GM12875 (cell line): ENCODE measurements around the gene GADD45A.

Source experiments
- H3K4me3 ChIP-seq: one replicate; pipeline ENCODE4 v1.5.1; 2011; ENCODE audit warnings: low read depth, low read length, control low read depth
- TF ChIP-seq, protein P1 (sequence below): IDR thresholded peaks from 2 replicates; pipeline ENCODE4 v1.5.1; 2011; ENCODE audit warnings: low read depth, mild to moderate bottlenecking, control low read depth, inconsistent platforms, low read length, moderate library complexity, borderline replicate concordance; ENCODE audit not compliant: insufficient read depth

GADD45A gene

DNA sequence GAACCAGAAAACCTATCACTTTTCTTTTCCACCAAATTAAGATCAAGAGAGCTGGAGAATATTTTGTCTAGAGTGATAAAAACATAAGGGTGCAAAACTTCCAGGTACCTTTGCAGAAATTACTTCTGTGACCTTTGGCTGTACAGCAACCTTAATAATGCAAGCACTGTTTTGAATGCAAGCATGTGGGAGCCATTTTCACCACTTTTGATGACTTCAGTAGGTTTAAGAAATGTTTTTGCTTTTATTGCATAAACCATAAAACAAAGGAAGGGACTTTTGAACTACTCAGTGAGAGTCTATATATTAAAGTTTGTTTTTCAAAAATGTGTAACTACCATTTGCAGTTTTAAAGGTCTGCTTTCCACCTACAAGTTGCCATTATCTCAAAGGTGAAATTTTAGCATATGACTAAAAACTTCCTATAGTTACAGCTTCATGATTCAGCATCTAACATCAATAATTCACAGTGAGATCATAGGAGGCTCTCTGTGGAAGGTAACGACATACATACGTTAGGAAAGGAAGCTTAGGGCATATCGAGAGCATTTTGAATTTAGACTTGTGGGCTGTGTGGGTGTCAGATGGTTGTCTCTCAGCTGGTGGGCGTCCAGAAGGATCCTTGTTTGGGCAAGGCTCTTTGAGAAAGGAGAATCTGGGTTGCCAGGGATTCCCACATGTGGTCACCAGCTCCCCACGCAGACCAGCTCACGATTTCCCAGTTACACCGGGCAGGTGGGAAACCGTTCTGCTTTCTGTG, 1.1 kb upstream of the GADD45A start:
- TF ChIP-seq, protein P1, sequence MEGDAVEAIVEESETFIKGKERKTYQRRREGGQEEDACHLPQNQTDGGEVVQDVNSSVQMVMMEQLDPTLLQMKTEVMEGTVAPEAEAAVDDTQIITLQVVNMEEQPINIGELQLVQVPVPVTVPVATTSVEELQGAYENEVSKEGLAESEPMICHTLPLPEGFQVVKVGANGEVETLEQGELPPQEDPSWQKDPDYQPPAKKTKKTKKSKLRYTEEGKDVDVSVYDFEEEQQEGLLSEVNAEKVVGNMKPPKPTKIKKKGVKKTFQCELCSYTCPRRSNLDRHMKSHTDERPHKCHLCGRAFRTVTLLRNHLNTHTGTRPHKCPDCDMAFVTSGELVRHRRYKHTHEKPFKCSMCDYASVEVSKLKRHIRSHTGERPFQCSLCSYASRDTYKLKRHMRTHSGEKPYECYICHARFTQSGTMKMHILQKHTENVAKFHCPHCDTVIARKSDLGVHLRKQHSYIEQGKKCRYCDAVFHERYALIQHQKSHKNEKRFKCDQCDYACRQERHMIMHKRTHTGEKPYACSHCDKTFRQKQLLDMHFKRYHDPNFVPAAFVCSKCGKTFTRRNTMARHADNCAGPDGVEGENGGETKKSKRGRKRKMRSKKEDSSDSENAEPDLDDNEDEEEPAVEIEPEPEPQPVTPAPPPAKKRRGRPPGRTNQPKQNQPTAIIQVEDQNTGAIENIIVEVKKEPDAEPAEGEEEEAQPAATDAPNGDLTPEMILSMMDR: no peak
- H3K4me3 ChIP-seq: no peak overlapping the region

DNA sequence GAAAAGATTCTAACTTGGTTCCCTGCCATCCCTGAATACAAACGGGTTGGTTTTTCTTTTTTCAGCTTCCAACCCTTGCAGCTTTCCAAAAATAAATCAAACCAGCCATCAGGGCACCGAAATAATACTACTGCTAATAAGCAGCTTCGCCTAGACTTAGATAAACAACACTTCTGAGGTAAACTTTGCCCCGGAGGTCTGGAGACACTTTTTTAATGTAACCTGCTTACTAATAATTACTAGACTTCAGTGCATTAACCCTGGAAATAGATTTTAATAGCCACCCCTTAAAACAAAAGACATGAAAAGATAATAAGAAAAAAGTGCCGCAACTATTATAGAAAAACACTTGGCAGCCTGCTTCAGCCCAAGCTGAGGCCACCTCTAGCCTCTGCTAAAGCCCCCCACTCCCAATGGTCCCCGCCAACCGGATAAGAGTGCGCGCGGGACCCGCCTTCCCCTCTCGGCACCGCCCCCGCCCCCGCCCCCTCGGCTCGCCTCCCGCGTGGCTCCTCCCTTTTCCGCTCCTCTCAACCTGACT, 405 bp upstream of the GADD45A start:
- TF ChIP-seq, protein P1: no peak
- no peak overlapping the region for H3K4me3 ChIP-seq

DNA sequence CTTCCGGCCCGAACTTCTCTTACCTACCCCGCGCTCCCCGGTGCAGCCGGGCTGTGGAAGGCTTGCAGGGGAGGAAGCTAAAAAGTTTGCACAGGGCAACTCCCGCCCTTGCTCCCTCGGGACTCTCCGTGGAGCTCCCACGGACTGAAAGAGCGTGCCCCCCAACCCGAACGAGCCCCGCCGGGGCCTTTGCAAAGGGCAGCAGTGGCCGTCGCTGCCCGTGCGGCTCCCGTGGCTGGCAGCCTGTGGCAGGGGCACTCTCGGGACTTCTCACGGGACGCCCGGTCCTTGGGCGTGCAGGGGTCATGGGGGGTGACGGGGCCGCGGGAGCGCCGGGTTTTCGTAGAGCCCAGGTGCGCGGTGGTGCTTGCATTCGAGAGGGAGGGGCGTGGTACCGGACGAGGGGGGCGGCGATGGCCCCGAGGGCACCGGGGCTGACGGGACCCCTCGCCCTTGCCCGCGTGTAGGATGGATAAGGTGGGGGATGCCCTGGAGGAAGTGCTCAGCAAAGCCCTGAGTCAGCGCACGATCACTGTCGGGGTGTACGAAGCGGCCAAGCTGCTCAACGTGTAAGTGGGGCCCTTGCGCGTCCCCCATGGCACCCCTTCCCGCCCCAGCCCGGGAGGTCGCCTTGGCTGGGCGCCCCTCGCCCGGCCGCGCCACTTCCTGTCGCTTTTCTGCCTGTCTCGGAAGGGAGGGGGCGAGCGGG, 711 bp downstream of the GADD45A start:
- TF ChIP-seq, protein P1: no peak
- peak overlapping the region; percentile 90 for H3K4me3 ChIP-seq

DNA sequence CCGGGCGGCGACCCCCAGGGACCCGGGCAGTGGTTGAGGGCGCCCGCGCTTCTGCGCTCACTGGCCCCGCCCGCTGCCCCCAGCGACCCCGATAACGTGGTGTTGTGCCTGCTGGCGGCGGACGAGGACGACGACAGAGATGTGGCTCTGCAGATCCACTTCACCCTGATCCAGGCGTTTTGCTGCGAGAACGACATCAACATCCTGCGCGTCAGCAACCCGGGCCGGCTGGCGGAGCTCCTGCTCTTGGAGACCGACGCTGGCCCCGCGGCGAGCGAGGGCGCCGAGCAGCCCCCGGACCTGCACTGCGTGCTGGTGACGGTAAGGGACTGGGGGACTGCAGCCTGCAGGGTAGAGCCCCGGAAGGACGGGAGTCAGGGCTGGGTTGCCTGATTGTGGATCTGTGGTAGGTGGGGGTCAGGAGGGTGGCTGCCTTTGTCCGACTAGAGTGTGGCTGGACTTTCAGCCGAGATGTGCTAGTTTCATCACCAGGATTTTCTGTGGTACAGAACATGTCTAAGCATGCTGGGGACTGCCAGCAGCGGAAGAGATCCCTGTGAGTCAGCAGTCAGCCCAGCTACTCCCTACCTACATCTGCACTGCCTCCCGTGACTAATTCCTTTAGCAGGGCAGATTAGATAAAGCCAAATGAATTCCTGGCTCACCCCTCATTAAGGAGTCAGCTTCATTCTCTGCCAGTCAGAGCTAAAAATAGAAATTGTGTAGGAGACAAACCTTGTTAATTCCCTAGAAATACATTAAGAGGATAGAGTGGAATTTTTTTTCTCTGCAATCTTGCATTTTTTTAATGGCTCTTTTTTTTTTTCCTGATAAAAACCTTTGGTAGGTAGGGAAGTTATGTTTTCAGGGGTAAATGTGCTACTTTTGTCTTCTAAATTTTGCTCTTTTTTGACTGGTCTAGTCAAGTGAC, 1.5 kb downstream of the GADD45A start:
- TF ChIP-seq, protein P1: no peak
- H3K4me3 ChIP-seq: peak overlapping the region; percentile 90

DNA sequence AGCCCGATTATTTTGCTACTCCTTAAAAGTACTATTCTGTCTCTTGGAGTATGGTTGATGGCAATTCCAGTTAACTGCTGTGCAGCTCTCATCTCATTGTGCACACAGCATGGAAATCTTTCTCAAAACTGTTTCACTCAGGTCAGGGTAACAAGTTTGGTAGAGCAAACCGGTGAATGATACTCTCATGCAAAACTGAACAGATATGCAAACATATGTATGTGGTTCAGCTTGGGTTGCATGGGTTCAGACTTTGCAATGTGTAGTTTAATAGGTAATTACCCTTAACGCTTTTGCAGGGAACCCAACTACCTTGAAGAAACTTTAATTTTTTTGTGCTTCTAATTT, 2.2 kb downstream of the GADD45A start:
- peak overlapping the region; percentile 90 for H3K4me3 ChIP-seq
- TF ChIP-seq, protein P1: no peak

DNA sequence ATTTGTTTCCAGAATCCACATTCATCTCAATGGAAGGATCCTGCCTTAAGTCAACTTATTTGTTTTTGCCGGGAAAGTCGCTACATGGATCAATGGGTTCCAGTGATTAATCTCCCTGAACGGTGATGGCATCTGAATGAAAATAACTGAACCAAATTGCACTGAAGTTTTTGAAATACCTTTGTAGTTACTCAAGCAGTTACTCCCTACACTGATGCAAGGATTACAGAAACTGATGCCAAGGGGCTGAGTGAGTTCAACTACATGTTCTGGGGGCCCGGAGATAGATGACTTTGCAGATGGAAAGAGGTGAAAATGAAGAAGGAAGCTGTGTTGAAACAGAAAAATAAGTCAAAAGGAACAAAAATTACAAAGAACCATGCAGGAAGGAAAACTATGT, 2.6 kb downstream of the GADD45A start:
- H3K4me3 ChIP-seq: no peak overlapping the region
- TF ChIP-seq, protein P1: no peak
